SK-N-SH (cell line): Measurements from ENCODE around the gene MAP3K2. TPM values are rescaled to one million over a fixed set of nuclear protein-coding genes. Genes with fewer than 3 reads are reported as not detected.

Source experiments
- CTCF ChIA-PET: fragments of 300-600, 350-600 bp; formaldehyde crosslinking; extraction: SDS; loops from one replicate; lab custom pipeline; 2021; lab: Yijun Ruan, JAX
- POLR2A ChIA-PET: fragments of 350-600 bp; sonication (Branson Sonifier 250); formaldehyde crosslinking; extraction: SDS; loops from one replicate; lab custom pipeline; 2020; ENCODE audit warnings: antibody characterized with exemption, inconsistent platforms; lab: Yijun Ruan, JAX
- DNase-seq: peaks from one replicate; pipeline ENCODE4 v3.0.0; 2012
- H2AFZ ChIP-seq: fragments of 200-600 bp; sonication (generic); 2 replicates; pipeline ENCODE4 v1.8.1; 2016; ENCODE audit warnings: antibody characterized with exemption, mild to moderate bottlenecking, low read depth
- H3F3A ChIP-seq: fragments of 200-600 bp; sonication (generic); replicated peaks from 2 replicates; pipeline ENCODE3; 2016; ENCODE audit warnings: antibody characterized with exemption, mild to moderate bottlenecking; ENCODE audit not compliant: insufficient read depth
- H3K27ac ChIP-seq, 2 experiments: fragments of 200-500 bp in 1 of 2; fragments of 200-600 bp in 1 of 2; sonication (Bioruptor generic) in 1 of 2; sonication (generic), shearing (Covaris generic) in 1 of 2; 2 replicates each; pipeline versions ENCODE4 v1.5.1 to v1.6.1; 2014 to 2016; ENCODE audit warnings: low read depth in 2 of 2, inconsistent platforms in 1 of 2, low read length in 1 of 2, mild to moderate bottlenecking in 1 of 2, mixed read lengths in 1 of 2
- H3K27me3 ChIP-seq: fragments of 200-600 bp; sonication (generic), shearing (Covaris generic); 2 replicates; pipeline ENCODE4 v1.6.1; 2016; ENCODE audit warnings: mixed run types; ENCODE audit not compliant: insufficient read depth
- H3K36me3 ChIP-seq, 2 experiments: fragments of 200-500 bp in 1 of 2; fragments of 200-600 bp in 1 of 2; sonication (Bioruptor generic) in 1 of 2; sonication (generic) in 1 of 2; replicated peaks in 1 of 2; 2 replicates each; pipeline versions ENCODE3 to v1.5.1; 2014 to 2016; ENCODE audit warnings: low read length in 1 of 2, mild to moderate bottlenecking in 1 of 2; ENCODE audit not compliant: insufficient read depth in 2 of 2, control insufficient read depth in 1 of 2
- H3K4me1 ChIP-seq, 2 experiments: fragments of 200-500 bp in 1 of 2; fragments of 200-600 bp in 1 of 2; sonication (Bioruptor generic) in 1 of 2; sonication (generic), shearing (Covaris generic) in 1 of 2; 2 replicates each; pipeline versions ENCODE4 v1.5.1 to v1.6.1; 2014 to 2016; ENCODE audit warnings: low read depth in 1 of 2, low read length in 1 of 2, mixed run types in 1 of 2; ENCODE audit not compliant: insufficient read depth in 2 of 2, control insufficient read depth in 1 of 2
- H3K4me2 ChIP-seq: fragments of 200-600 bp; sonication (generic), shearing (Covaris generic); 2 replicates; pipeline ENCODE4 v1.6.1; 2017; ENCODE audit warnings: mixed run types
- H3K4me3 ChIP-seq, 2 experiments: fragments of 200-500 bp in 1 of 2; fragments of 200-600 bp in 1 of 2; sonication (Bioruptor generic) in 1 of 2; sonication (generic), shearing (Covaris generic) in 1 of 2; 2 replicates each; pipeline versions ENCODE4 v1.5.1 to v1.8.1; 2014 to 2016; ENCODE audit warnings: low read depth in 2 of 2, inconsistent platforms in 1 of 2, low read length in 1 of 2, mild to moderate bottlenecking in 1 of 2, mixed read lengths in 1 of 2, moderate library complexity in 1 of 2
- H3K79me2 ChIP-seq: fragments of 200-600 bp; sonication (generic); 2 replicates; pipeline ENCODE4 v1.8.1; 2017; ENCODE audit warnings: mild to moderate bottlenecking; ENCODE audit not compliant: insufficient read depth
- H3K9ac ChIP-seq: fragments of 200-600 bp; sonication (generic); 2 replicates; pipeline ENCODE4 v1.6.1; 2017; ENCODE audit warnings: mixed run types
- H3K9me2 ChIP-seq: fragments of 200-600 bp; sonication (generic); 2 replicates; pipeline ENCODE4 v1.6.1; 2017; ENCODE audit warnings: mixed run types
- H3K9me3 ChIP-seq: fragments of 200-600 bp; sonication (generic); 2 replicates; pipeline ENCODE4 v1.6.1; 2017; ENCODE audit warnings: mixed run types, mild to moderate bottlenecking, moderate library complexity
- H4K20me1 ChIP-seq: fragments of 200-600 bp; sonication (generic); 2 replicates; pipeline ENCODE4 v1.6.1; 2017; ENCODE audit warnings: mild to moderate bottlenecking, mixed run types; ENCODE audit not compliant: insufficient read depth
- CHD2 ChIP-seq: fragments of 150-350 bp; IDR thresholded peaks from 2 replicates; pipeline ENCODE4 v1.6.1; 2018; ENCODE audit warnings: low read length; ENCODE audit not compliant: partially characterized antibody
- ELF1 ChIP-seq: IDR thresholded peaks from 2 replicates; pipeline ENCODE4 v1.4.0; 2012
- EP300 ChIP-seq, 2 experiments: IDR thresholded peaks; 2 replicates each; pipeline versions ENCODE4 v1.4.0 to v1.6.1; 2012; ENCODE audit warnings: borderline replicate concordance in 1 of 2, low read depth in 1 of 2, low read length in 1 of 2
- FOSL2 ChIP-seq: IDR thresholded peaks from 2 replicates; pipeline ENCODE4 v1.4.0; 2012; ENCODE audit warnings: low read depth, mild to moderate bottlenecking, moderate library complexity, borderline replicate concordance
- FOXJ3 ChIP-seq: sonication (generic); formaldehyde crosslinking; IDR thresholded peaks from 2 replicates; pipeline ENCODE4 v1.5.1; 2020; ENCODE audit warnings: mild to moderate bottlenecking, missing genetic modification reagents
- FOXM1 ChIP-seq: IDR thresholded peaks from 2 replicates; pipeline ENCODE4 v1.4.0; 2012; ENCODE audit warnings: low read depth, mild to moderate bottlenecking
- GABPA ChIP-seq: IDR thresholded peaks from 2 replicates; pipeline ENCODE4 v1.4.0; 2012; ENCODE audit warnings: low read depth, mild to moderate bottlenecking
- GATA2 ChIP-seq: sonication (generic); formaldehyde crosslinking; IDR thresholded peaks from 2 replicates; pipeline ENCODE4 v1.5.0; 2020; ENCODE audit warnings: mild to moderate bottlenecking, missing genetic modification reagents
- MEF2A ChIP-seq: IDR thresholded peaks from 2 replicates; pipeline ENCODE4 v1.4.0; 2012; ENCODE audit warnings: low read depth, borderline replicate concordance
- MXI1 ChIP-seq: IDR thresholded peaks from 2 replicates; pipeline ENCODE4 v1.6.1; 2012; ENCODE audit warnings: mild to moderate bottlenecking, low read depth, low read length, improper control_type of control experiment
- NRF1 ChIP-seq: IDR thresholded peaks from 2 replicates; pipeline ENCODE4 v1.6.1; 2012; ENCODE audit warnings: low read depth, mild to moderate bottlenecking, low read length
- POLR2AphosphoS5 ChIP-seq: IDR thresholded peaks from 2 replicates; pipeline ENCODE4 v1.6.1; 2012; ENCODE audit warnings: low read depth, low read length
- RAD21 ChIP-seq: IDR thresholded peaks from 2 replicates; pipeline ENCODE4 v1.6.1; 2012; ENCODE audit warnings: mild to moderate bottlenecking, low read length
- RCOR1 ChIP-seq: fragments of 150-350 bp; IDR thresholded peaks from 2 replicates; pipeline ENCODE4 v1.6.1; 2017; ENCODE audit warnings: antibody characterized with exemption, low read length
- RFX5 ChIP-seq: IDR thresholded peaks from 2 replicates; pipeline ENCODE4 v1.6.1; 2012; ENCODE audit warnings: mild to moderate bottlenecking, improper control_type of control experiment, low read length
- RXRA ChIP-seq: IDR thresholded peaks from 2 replicates; pipeline ENCODE4 v1.4.0; 2012; ENCODE audit warnings: low read depth, mild to moderate bottlenecking, borderline replicate concordance
- SMC3 ChIP-seq: IDR thresholded peaks from 2 replicates; pipeline ENCODE4 v1.6.1; 2012; ENCODE audit warnings: low read depth, low read length, improper control_type of control experiment
- TEAD4 ChIP-seq: IDR thresholded peaks from 2 replicates; pipeline ENCODE4 v1.4.0; 2012; ENCODE audit warnings: mild to moderate bottlenecking, borderline replicate concordance; ENCODE audit not compliant: insufficient read depth
- WGBS: methylation state at CpG from one replicate; pipeline ENCODE4 v1.1.6; 2017; ENCODE audit warnings: low lambda C conversion rate; 5-methylcytosine and 5-hydroxymethylcytosine counted together
- polyA plus RNA-seq, 3 experiments: library from polyadenylated mRNA; depleted of rRNA; stranded (reverse); fragments of >200 nt; gene quantifications; 2 replicates each; pipeline ENCODE4 v1.2.3, GENCODE V29; 2012
- TF ChIP-seq, protein P1 (sequence below): IDR thresholded peaks from 2 replicates; pipeline ENCODE4 v1.6.1; 2012; ENCODE audit warnings: mild to moderate bottlenecking, low read depth, low read length, moderate library complexity

Gene MAP3K2
- polyA plus RNA-seq, 1 of the 3 experiments (the other 2 are of a cell fraction): 2.7 TPM

DNA sequence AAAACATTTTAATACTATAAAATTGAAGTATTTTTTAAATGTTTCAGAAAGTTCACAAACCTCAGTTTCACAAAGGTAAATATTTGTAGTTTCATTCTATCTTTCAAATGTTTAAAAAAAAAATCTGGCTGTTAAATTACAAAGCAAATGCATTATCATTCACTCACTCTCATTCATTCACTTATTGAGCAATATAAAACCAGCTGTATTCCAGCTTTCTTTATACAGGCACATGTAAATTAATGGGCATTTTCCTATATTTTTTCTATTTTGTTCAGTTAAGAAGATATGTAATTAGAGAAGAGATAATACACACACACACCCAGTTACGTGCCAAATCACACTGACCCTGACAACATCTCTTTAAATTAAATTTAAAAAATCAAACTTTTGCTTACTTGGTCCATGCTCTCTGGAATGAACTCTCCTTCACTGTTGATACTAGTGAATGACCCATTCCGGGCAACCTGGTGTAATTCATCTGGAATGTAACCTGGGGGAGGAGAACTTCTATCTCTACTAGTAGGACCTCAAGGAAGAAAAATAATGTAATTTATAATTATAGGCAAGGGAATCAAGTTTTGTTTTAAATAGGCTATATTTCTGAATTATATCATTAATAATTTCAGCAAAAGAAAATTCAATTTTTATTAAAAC is 61.4 kb downstream of the MAP3K2 start:
- no peaks in the 10 kb centered on the region for H3K9me2 ChIP-seq
- ChIA-PET POLR2A (no interaction called here), CTCF (interaction anchor here (1.0 to 9.4 kb wide), 6 partner anchors 14 to 154 kb away, joined by 3 to 121 read pairs (median 6); no protein-coding TSS in a partner anchor)
- no peak for TF ChIP-seq ELF1
- no peak for TF ChIP-seq POLR2AphosphoS5
- TF ChIP-seq FOXM1: no peak
- no peak for TF ChIP-seq RCOR1
- no peak for TF ChIP-seq MXI1
- no peak for TF ChIP-seq RXRA
- no peak for TF ChIP-seq GATA2 (CRISPR knock-in tag)
- no peak for TF ChIP-seq TEAD4
- no peak for TF ChIP-seq EP300 (IDR thresholded peaks at IDR 0.05; ENCODE audit: borderline replicate concordance in 1 of 2, low read depth in 1 of 2, low read length in 1 of 2)
- TF ChIP-seq MEF2A: no peak
- no peak for TF ChIP-seq NRF1
- no peak for TF ChIP-seq RAD21
- TF ChIP-seq CHD2: no peak
- no peak for TF ChIP-seq FOXJ3 (CRISPR knock-in tag)
- TF ChIP-seq, protein P1, sequence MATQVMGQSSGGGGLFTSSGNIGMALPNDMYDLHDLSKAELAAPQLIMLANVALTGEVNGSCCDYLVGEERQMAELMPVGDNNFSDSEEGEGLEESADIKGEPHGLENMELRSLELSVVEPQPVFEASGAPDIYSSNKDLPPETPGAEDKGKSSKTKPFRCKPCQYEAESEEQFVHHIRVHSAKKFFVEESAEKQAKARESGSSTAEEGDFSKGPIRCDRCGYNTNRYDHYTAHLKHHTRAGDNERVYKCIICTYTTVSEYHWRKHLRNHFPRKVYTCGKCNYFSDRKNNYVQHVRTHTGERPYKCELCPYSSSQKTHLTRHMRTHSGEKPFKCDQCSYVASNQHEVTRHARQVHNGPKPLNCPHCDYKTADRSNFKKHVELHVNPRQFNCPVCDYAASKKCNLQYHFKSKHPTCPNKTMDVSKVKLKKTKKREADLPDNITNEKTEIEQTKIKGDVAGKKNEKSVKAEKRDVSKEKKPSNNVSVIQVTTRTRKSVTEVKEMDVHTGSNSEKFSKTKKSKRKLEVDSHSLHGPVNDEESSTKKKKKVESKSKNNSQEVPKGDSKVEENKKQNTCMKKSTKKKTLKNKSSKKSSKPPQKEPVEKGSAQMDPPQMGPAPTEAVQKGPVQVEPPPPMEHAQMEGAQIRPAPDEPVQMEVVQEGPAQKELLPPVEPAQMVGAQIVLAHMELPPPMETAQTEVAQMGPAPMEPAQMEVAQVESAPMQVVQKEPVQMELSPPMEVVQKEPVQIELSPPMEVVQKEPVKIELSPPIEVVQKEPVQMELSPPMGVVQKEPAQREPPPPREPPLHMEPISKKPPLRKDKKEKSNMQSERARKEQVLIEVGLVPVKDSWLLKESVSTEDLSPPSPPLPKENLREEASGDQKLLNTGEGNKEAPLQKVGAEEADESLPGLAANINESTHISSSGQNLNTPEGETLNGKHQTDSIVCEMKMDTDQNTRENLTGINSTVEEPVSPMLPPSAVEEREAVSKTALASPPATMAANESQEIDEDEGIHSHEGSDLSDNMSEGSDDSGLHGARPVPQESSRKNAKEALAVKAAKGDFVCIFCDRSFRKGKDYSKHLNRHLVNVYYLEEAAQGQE: no peak
- no peak for TF ChIP-seq GABPA
- TF ChIP-seq RFX5: no peak
- no peak for TF ChIP-seq SMC3
- no peak for TF ChIP-seq FOSL2
- no peaks in the 10 kb centered on the region for H3K9me3 ChIP-seq
- H3K27me3 ChIP-seq: no peaks in the 10 kb centered on the region
- WGBS: 79% methylated on average over 2 of the region's 2 CpGs
- H3K79me2 ChIP-seq: peaks cover 13% of the 10 kb centered on the region
- no peak overlapping the region for H3K4me3 ChIP-seq
- H2AFZ ChIP-seq: no peak overlapping the region
- no peaks in the 10 kb centered on the region for H4K20me1 ChIP-seq
- peaks cover 64 to 73% of the 10 kb centered on the region in 2 experiments for H3K36me3 ChIP-seq
- no peak overlapping the region for H3K27ac ChIP-seq
- H3K4me1 ChIP-seq: no peaks in the 10 kb centered on the region; a peak in 1 of 4 replicates
- peaks cover 14% of the 10 kb centered on the region for H3F3A ChIP-seq
- H3K4me2 ChIP-seq: no peak overlapping the region
- no peak overlapping the region for H3K9ac ChIP-seq
- DNase-seq: no peak
